NCI-H1436 (cell line): ENCODE data around the gene GPR148.

Experiments used
- DNase-seq: peaks from one replicate; lab custom pipeline; 2025; lab: John Stamatoyannopoulos, UW

The GPR148 gene

GRCh38 chr2:130769343-130769907, 40.6 kb downstream of the GPR148 start:
- DNase-seq, result no peak

- DNase-seq, result no peak
Observed at GRCh38 chr2:130776550-130776949, 47.7 kb downstream of the GPR148 start.

GRCh38 chr2:130778781-130779180, 49.9 kb downstream of the GPR148 start:
- no peak for DNase-seq
